ENCODE results near the gene MYO1B. TPM values are rescaled to one million over a fixed set of nuclear protein-coding genes. Genes with fewer than 3 reads are reported as not detected.

Gene MYO1B
- total and polyA plus RNA-seq, 2 experiments from 2014 or later, result 26.4 to 70.6 TPM

- H3K27me3 Mint-ChIP-seq (ENCODE audit: insufficient read depth, low read depth, poor library complexity), result no peaks in the 10 kb centered on the region
- Histone ChIP-seq H3K4me2 (no peak overlapping the region), H3K27me3 (ENCODE audit: insufficient read depth) (no peaks in the 10 kb centered on the region), H3K4me1 (ENCODE audit: insufficient read depth) (no peaks in the 10 kb centered on the region), H3K4me3 (no peak overlapping the region), H4K20me1 (replicated peaks; ENCODE audit: insufficient read depth) (no peaks in the 10 kb centered on the region), H3K27ac (ENCODE audit: low read depth) (no peak overlapping the region), H3K79me2 (replicated peaks; ENCODE audit: insufficient read depth) (no peaks in the 10 kb centered on the region), H2AFZ (no peak overlapping the region), H3K9me2 (ENCODE audit: insufficient read depth) (no peaks in the 10 kb centered on the region), H3K36me3 (ENCODE audit: insufficient read depth) (no peaks in the 10 kb centered on the region), H3F3A (replicated peaks; ENCODE audit: low read depth) (no peaks in the 10 kb centered on the region)
- no peak for TF ChIP-seq ETS1 (IDR thresholded peaks at IDR 0.05)
- TF ChIP-seq EZH2 (IDR thresholded peaks at IDR 0.05; ENCODE audit: low read depth, unreplicated experiment), result no peak
- TF ChIP-seq JUNB (IDR thresholded peaks at IDR 0.05; ENCODE audit: unreplicated experiment), result no peak
- TF ChIP-seq STAT1 (IDR thresholded peaks at IDR 0.05; ENCODE audit: unreplicated experiment), result no peak
- TF ChIP-seq, protein P1, sequence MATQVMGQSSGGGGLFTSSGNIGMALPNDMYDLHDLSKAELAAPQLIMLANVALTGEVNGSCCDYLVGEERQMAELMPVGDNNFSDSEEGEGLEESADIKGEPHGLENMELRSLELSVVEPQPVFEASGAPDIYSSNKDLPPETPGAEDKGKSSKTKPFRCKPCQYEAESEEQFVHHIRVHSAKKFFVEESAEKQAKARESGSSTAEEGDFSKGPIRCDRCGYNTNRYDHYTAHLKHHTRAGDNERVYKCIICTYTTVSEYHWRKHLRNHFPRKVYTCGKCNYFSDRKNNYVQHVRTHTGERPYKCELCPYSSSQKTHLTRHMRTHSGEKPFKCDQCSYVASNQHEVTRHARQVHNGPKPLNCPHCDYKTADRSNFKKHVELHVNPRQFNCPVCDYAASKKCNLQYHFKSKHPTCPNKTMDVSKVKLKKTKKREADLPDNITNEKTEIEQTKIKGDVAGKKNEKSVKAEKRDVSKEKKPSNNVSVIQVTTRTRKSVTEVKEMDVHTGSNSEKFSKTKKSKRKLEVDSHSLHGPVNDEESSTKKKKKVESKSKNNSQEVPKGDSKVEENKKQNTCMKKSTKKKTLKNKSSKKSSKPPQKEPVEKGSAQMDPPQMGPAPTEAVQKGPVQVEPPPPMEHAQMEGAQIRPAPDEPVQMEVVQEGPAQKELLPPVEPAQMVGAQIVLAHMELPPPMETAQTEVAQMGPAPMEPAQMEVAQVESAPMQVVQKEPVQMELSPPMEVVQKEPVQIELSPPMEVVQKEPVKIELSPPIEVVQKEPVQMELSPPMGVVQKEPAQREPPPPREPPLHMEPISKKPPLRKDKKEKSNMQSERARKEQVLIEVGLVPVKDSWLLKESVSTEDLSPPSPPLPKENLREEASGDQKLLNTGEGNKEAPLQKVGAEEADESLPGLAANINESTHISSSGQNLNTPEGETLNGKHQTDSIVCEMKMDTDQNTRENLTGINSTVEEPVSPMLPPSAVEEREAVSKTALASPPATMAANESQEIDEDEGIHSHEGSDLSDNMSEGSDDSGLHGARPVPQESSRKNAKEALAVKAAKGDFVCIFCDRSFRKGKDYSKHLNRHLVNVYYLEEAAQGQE (IDR thresholded peaks at IDR 0.05; ENCODE audit: unreplicated experiment), result no peak
- no peak for TF ChIP-seq EZH2phosphoT487 (IDR thresholded peaks at IDR 0.05; ENCODE audit: unreplicated experiment)
- no peak for TF ChIP-seq CREB1 (CRISPR knock-in tag; IDR thresholded peaks at IDR 0.05; ENCODE audit: low read depth)
- TF ChIP-seq ZNF114 (CRISPR knock-in tag; IDR thresholded peaks at IDR 0.05), result no peak
- no peak for TF ChIP-seq NANOG (IDR thresholded peaks at IDR 0.05; ENCODE audit: borderline replicate concordance)
- TF ChIP-seq POLR2AphosphoS5 (IDR thresholded peaks at IDR 0.05; ENCODE audit: low read depth), result no peak
- no peak for TF ChIP-seq ZNF462 (CRISPR knock-in tag; IDR thresholded peaks at IDR 0.05)
- no peak for TF ChIP-seq ZNF331 (CRISPR knock-in tag; IDR thresholded peaks at IDR 0.05; ENCODE audit: low read depth)
- TF ChIP-seq CTCF (conservative IDR thresholded peaks at IDR 0.05; ENCODE audit: low read depth in 2 of 2), result no peak
- H3K36me3 Mint-ChIP-seq (ENCODE audit: low read depth), result no peaks in the 10 kb centered on the region
- H3K4me1 Mint-ChIP-seq, result peaks cover 4% of the 10 kb centered on the region; the same call in 2 of the 3 replicates
- no peak overlapping the region for H3K4me3 Mint-ChIP-seq
- DNase-seq (ENCODE audit: low spot score) (no peak), ATAC-seq (no peak)
- H3K9me3 Mint-ChIP-seq, result no peaks in the 10 kb centered on the region
- H3K27ac Mint-ChIP-seq, result no peak overlapping the region
Observed at GRCh38 chr2:191470306-191470705, 225.1 kb downstream of the MYO1B start.
